GM19023 (cell line): ENCODE data around the gene TMEM258.

Experiments used
- ATAC-seq: cut with Tn5 transposase; IDR thresholded peaks from one replicate; pipeline ENCODE4 v1.9.1; 2021; ENCODE audit warnings: mild to moderate bottlenecking, moderate library complexity; ENCODE audit not compliant: unreplicated experiment

The TMEM258 gene

GRCh38 chr11:61792310-61793082 lies at the start of gene TMEM258, which contains the start of gene FEN1:
Gene TMEM258 (minus strand): TSS chr11:61792599. CDS start chr11:61792558, 41 bp downstream.
Gene FEN1 (plus strand): TSS chr11:61792911. CDS start chr11:61795362, 2,451 bp downstream.
- ATAC-seq: peak; percentile 88

GRCh38 chr11:61841636-61842527 lies 49.5 kb upstream of the TMEM258 start:
- no peak for ATAC-seq

GRCh38 chr11:61840371-61840770 lies 48.0 kb upstream of the TMEM258 start:
- ATAC-seq: no peak

GRCh38 chr11:61839742-61840141 lies 47.3 kb upstream of the TMEM258 start:
- ATAC-seq: no peak

- ATAC-seq: no peak
Observed at GRCh38 chr11:61838921-61839320, 46.5 kb upstream of the TMEM258 start.

- ATAC-seq: no peak
Observed at GRCh38 chr11:61838501-61838900, 46.1 kb upstream of the TMEM258 start.

GRCh38 chr11:61837411-61838005 lies 45.1 kb upstream of the TMEM258 start:
- no peak for ATAC-seq

GRCh38 chr11:61836193-61836592 lies 43.8 kb upstream of the TMEM258 start:
- ATAC-seq: no peak

GRCh38 chr11:61834278-61835048 lies 42.1 kb upstream of the TMEM258 start:
- ATAC-seq: peak; percentile 94

GRCh38 chr11:61833926-61834277 lies 41.5 kb upstream of the TMEM258 start:
- no peak for ATAC-seq

GRCh38 chr11:61833471-61833870 lies 41.1 kb upstream of the TMEM258 start:
- ATAC-seq: no peak

GRCh38 chr11:61832754-61833153 lies 40.4 kb upstream of the TMEM258 start:
- ATAC-seq: no peak

GRCh38 chr11:61832207-61832606 lies 39.8 kb upstream of the TMEM258 start:
- ATAC-seq: no peak

- ATAC-seq: no peak
Observed at GRCh38 chr11:61830237-61831105, 38.1 kb upstream of the TMEM258 start.

- ATAC-seq: no peak
Observed at GRCh38 chr11:61829806-61830205, 37.4 kb upstream of the TMEM258 start.

GRCh38 chr11:61828629-61829407 lies 36.4 kb upstream of the TMEM258 start:
- peak; percentile 42 for ATAC-seq

- peak; percentile 5 for ATAC-seq
Observed at GRCh38 chr11:61828379-61828628, 35.9 kb upstream of the TMEM258 start.

- ATAC-seq: peak; percentile 64
Observed at GRCh38 chr11:61827571-61828378, 35.4 kb upstream of the TMEM258 start, which contains the start of gene FADS2. Gene FADS2 (plus strand): TSS chr11:61828300. CDS start chr11:61828391, 91 bp downstream.
